ENCODE results near the gene SLC25A20. TPM values are rescaled to one million over a fixed set of nuclear protein-coding genes. Genes with fewer than 3 reads are reported as not detected.
"Not testable (repeated sequence)": the region's sequence is repeated elsewhere in the genome, so short reads cannot be mapped to it uniquely, and the experiment has no call there.

The SLC25A20 gene
- polyA plus RNA-seq, 1 experiment = 20.4 TPM

- Histone ChIP-seq H3K4me3 (ENCODE audit: low read depth, low read length) (no peak overlapping the region), H3K36me3 (ENCODE audit: control insufficient read depth, insufficient read depth, low read length) (no peaks in the 10 kb centered on the region; the same call in 1 of the 2 replicates), H3K27me3 (ENCODE audit: control insufficient read depth, insufficient read depth, low read length) (no peaks in the 10 kb centered on the region)
- CTCF ChIA-PET = no interaction called here
- POLR2A ChIA-PET = no interaction called here
- no peak for DNase-seq (ENCODE audit: low read depth)
- TF ChIP-seq CTCF (IDR thresholded peaks at IDR 0.05; ENCODE audit: insufficient read depth, low read depth, low read length) = no peak
Observed at GRCh38 chr3:48832684-48833083, 66.0 kb downstream of the SLC25A20 start.

GRCh38 chr3:48830715-48831114 is 68.0 kb downstream of the SLC25A20 start:
- CTCF ChIA-PET = interaction anchor here (1.2 kb wide), 1 partner anchor 9 kb away, joined by 4 read pairs; no protein-coding TSS in a partner anchor
- H3K36me3 ChIP-seq (ENCODE audit: control insufficient read depth, insufficient read depth, low read length) = no peaks in the 10 kb centered on the region; the same call in 1 of the 2 replicates
- no peaks in the 10 kb centered on the region for H3K27me3 ChIP-seq (ENCODE audit: control insufficient read depth, insufficient read depth, low read length)
- no peak overlapping the region for H3K4me3 ChIP-seq (ENCODE audit: low read depth, low read length)
- DNase-seq (ENCODE audit: low read depth) = no peak
- POLR2A ChIA-PET = no interaction called here
- no peak for TF ChIP-seq CTCF (IDR thresholded peaks at IDR 0.05; ENCODE audit: insufficient read depth, low read depth, low read length)

GRCh38 chr3:48829525-48829924 is 69.2 kb downstream of the SLC25A20 start:
- H3K36me3 ChIP-seq (ENCODE audit: control insufficient read depth, insufficient read depth, low read length); H3K27me3 ChIP-seq (ENCODE audit: control insufficient read depth, insufficient read depth, low read length); CTCF ChIA-PET; DNase-seq (ENCODE audit: low read depth); POLR2A ChIA-PET; H3K4me3 ChIP-seq (ENCODE audit: low read depth, low read length): not testable (repeated sequence)

GRCh38 chr3:48827874-48828273 is 70.8 kb downstream of the SLC25A20 start:
- H3K27me3 ChIP-seq (ENCODE audit: control insufficient read depth, insufficient read depth, low read length); H3K36me3 ChIP-seq (ENCODE audit: control insufficient read depth, insufficient read depth, low read length); CTCF ChIA-PET; H3K4me3 ChIP-seq (ENCODE audit: low read depth, low read length); POLR2A ChIA-PET; DNase-seq (ENCODE audit: low read depth): not testable (repeated sequence)

GRCh38 chr3:48826451-48826850 is 72.2 kb downstream of the SLC25A20 start:
- DNase-seq (ENCODE audit: low read depth) = no peak
- H3K36me3 ChIP-seq (ENCODE audit: control insufficient read depth, insufficient read depth, low read length) = no peaks in the 10 kb centered on the region; the same call in 1 of the 2 replicates
- H3K4me3 ChIP-seq (ENCODE audit: low read depth, low read length) = no peak overlapping the region
- CTCF ChIA-PET = no interaction called here
- POLR2A ChIA-PET = no interaction called here
- TF ChIP-seq CTCF (IDR thresholded peaks at IDR 0.05; ENCODE audit: insufficient read depth, low read depth, low read length) = no peak
- no peaks in the 10 kb centered on the region for H3K27me3 ChIP-seq (ENCODE audit: control insufficient read depth, insufficient read depth, low read length)

GRCh38 chr3:48820612-48821324 is 77.9 kb downstream of the SLC25A20 start:
- TF ChIP-seq CTCF (IDR thresholded peaks at IDR 0.05; ENCODE audit: insufficient read depth, low read depth, low read length) = no peak
- H3K27me3 ChIP-seq (ENCODE audit: control insufficient read depth, insufficient read depth, low read length) = no peaks in the 10 kb centered on the region
- ChIA-PET POLR2A (no interaction called here), CTCF (interaction anchor here (0.5 kb wide), 1 partner anchor 25 kb away, joined by 3 read pairs; no protein-coding TSS in a partner anchor)
- DNase-seq (ENCODE audit: low read depth) = no peak
- no peak overlapping the region for H3K4me3 ChIP-seq (ENCODE audit: low read depth, low read length)
- no peaks in the 10 kb centered on the region for H3K36me3 ChIP-seq (ENCODE audit: control insufficient read depth, insufficient read depth, low read length)
